ENCODE results near the gene GAS2L2. TPM values are rescaled to one million over a fixed set of nuclear protein-coding genes. Genes with fewer than 3 reads are reported as not detected.

The GAS2L2 gene
- total RNA-seq, 4 donors from 2014 or later = 0.84 to 1.4 (median 1.1) TPM

GRCh38 chr17:35790841-35791240 lies 37.8 kb upstream of the GAS2L2 start:
- H3K4me3 ChIP-seq = no peak overlapping the region
- TF ChIP-seq CTCF (IDR thresholded peaks at IDR 0.05) = no peak
- TF ChIP-seq EP300 (IDR thresholded peaks at IDR 0.05) = no peak
- TF ChIP-seq POLR2A (IDR thresholded peaks at IDR 0.05) = no peak
- DNase-seq (ENCODE audit: low spot score in 2 of 2) = no peak
- WGBS, 2 donors = 97% methylated on average over 3 of the region's 3 CpGs
- no peaks in the 10 kb centered on the region for H3K36me3 ChIP-seq
- H3K27ac ChIP-seq = peak overlapping the region in 2 of 4 donors; percentile 88 to 96
- H3K9me3 ChIP-seq = peaks cover 0 to 3% (median 0%) of the 10 kb centered on the region in 4 donors
- peaks cover 3 to 97% (median 48%) of the 10 kb centered on the region in 4 donors for H3K4me1 ChIP-seq
- H3K27me3 ChIP-seq = no peaks in the 10 kb centered on the region

DNA sequence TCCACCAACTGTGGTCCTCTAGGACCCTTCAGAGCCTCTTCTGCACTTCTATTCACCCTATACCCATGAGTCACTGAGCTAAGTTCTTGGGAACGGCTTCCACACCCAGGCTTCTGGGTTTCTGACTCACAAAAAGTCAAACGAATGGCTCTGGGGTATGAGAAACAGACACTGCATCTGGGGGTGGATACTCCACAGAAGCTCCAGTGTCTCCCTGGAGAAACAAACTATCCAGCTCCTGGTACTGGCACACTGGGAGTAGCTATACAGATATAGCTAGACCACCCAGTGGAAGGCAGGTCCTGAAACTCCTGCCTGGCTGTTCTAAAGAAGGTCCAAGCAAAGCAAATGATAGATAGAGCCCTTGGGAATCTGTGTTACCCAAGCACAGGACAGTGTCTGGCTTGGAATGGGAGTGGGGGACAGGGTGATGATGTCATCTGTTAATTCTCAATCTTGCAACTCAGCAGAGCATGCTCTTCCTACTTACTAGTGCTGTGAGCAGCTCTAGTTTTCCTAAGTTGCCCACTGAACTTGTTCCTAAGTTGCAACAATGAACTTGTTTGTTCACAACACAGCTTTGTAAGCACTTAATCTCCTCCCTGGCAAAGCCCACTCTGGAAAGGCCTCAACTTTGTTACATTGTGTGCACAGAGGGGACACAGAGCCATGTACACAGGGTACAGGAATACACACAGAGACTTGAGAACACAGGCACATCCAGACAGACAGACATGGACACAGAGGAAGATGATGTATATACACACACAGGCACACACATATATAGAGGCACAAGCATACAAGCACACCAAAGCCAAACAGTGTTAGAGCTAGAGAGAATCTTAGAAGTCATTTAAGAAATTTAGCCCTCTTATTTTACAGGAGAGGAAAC lies 35.7 kb upstream of the GAS2L2 start:
- TF ChIP-seq POLR2A (IDR thresholded peaks at IDR 0.05) (peak in 1 of 2 donors; percentile 20), EP300 (IDR thresholded peaks at IDR 0.05) (peak; percentile 9 to 83), CTCF (IDR thresholded peaks at IDR 0.05) (no peak)
- peak overlapping the region; percentile 72 to 96 (median 86) for H3K27ac ChIP-seq
- H3K9me3 ChIP-seq = peaks cover 0 to 3% (median 0%) of the 10 kb centered on the region in 4 donors
- WGBS, 2 donors = 22 to 23% methylated on average over 2 of the region's 2 CpGs
- peaks cover 3 to 99% (median 58%) of the 10 kb centered on the region in 4 donors for H3K4me1 ChIP-seq
- no peak overlapping the region for H3K4me3 ChIP-seq
- no peaks in the 10 kb centered on the region for H3K27me3 ChIP-seq
- DNase-seq (ENCODE audit: low spot score in 2 of 2) = peak in 1 of 2 donors; percentile 61
- H3K36me3 ChIP-seq = no peaks in the 10 kb centered on the region

DNA sequence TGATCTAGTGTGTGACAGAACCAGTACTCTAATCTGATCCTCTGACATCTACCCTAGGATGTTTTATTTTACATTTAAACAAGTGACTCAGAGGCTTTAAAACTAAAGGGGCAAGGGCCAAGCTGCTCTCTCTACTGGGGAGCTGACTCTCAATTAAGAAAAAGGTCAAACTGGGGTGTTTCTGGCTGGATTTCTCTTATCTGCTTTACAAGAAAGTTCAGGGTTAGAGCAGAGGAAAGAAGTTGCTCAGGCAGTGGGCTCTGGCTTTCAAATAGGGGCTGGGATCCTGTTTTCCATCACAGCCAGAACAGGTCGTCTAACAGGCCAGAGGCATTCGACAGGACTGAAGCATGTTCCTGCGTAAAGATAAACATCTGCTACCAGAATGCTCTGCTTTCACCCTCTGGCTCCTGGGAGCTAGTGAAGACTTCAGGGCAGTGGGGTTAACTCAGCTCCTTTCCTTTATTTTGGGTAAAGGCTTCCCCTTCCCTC lies 33.9 kb upstream of the GAS2L2 start:
- TF ChIP-seq POLR2A (IDR thresholded peaks at IDR 0.05) (no peak), EP300 (IDR thresholded peaks at IDR 0.05) (no peak), CTCF (IDR thresholded peaks at IDR 0.05) (no peak)
- no peak overlapping the region for H3K4me3 ChIP-seq
- no peaks in the 10 kb centered on the region for H3K27me3 ChIP-seq
- peak overlapping the region; percentile 73 to 96 (median 86) for H3K27ac ChIP-seq
- H3K36me3 ChIP-seq = no peaks in the 10 kb centered on the region
- no peaks in the 10 kb centered on the region for H3K9me3 ChIP-seq
- WGBS, 2 donors = 27 to 47% methylated on average over 3 of the region's 3 CpGs
- DNase-seq (ENCODE audit: low spot score in 2 of 2) = no peak
- H3K4me1 ChIP-seq = peaks cover 3 to 98% (median 61%) of the 10 kb centered on the region in 4 donors

- WGBS, 2 donors = 79% methylated on average over 2 of the region's 2 CpGs
- Histone ChIP-seq H3K4me1 (peaks cover 3 to 86% (median 52%) of the 10 kb centered on the region in 4 donors), H3K27me3 (no peaks in the 10 kb centered on the region), H3K9me3 (no peaks in the 10 kb centered on the region), H3K36me3 (peaks cover 0 to 5% (median 0%) of the 10 kb centered on the region in 3 donors), H3K4me3 (no peak overlapping the region), H3K27ac (peak overlapping the region; percentile 61 to 96 (median 81))
- TF ChIP-seq CTCF (IDR thresholded peaks at IDR 0.05) (no peak), EP300 (IDR thresholded peaks at IDR 0.05) (no peak), POLR2A (IDR thresholded peaks at IDR 0.05) (no peak)
- no peak for DNase-seq (ENCODE audit: low spot score in 2 of 2)
Observed at GRCh38 chr17:35784895-35785294, 31.9 kb upstream of the GAS2L2 start.

- no peak overlapping the region for H3K4me3 ChIP-seq
- WGBS, 2 donors = 73 to 84% methylated on average over 3 of the region's 3 CpGs
- DNase-seq (ENCODE audit: low spot score in 2 of 2) = no peak
- H3K27ac ChIP-seq = peak overlapping the region in 3 of 4 donors; percentile 5 to 96 (median 65)
- no peaks in the 10 kb centered on the region for H3K27me3 ChIP-seq
- H3K4me1 ChIP-seq = peaks cover 0 to 80% (median 42%) of the 10 kb centered on the region in 4 donors
- no peaks in the 10 kb centered on the region for H3K9me3 ChIP-seq
- TF ChIP-seq EP300 (IDR thresholded peaks at IDR 0.05) = no peak
- TF ChIP-seq CTCF (IDR thresholded peaks at IDR 0.05) = no peak
- TF ChIP-seq POLR2A (IDR thresholded peaks at IDR 0.05) = no peak
- peaks cover 0 to 12% (median 0%) of the 10 kb centered on the region in 3 donors for H3K36me3 ChIP-seq
Observed at GRCh38 chr17:35780950-35781349, 27.9 kb upstream of the GAS2L2 start.

Data from tibial nerve (tissue), 4 donors.